ENCODE results near the gene BCO1.

BCO1 gene

GRCh38 chr16:81275795-81276194, 37.3 kb downstream of the BCO1 start:
- no peak for DNase-seq (ENCODE audit: low read depth in 3 of 3)

- DNase-seq (ENCODE audit: low read depth in 3 of 3), result no peak
These were observed 37.8 kb downstream of the BCO1 start for GRCh38 chr16:81276323-81276722.

GRCh38 chr16:81277541-81278080, 39.1 kb downstream of the BCO1 start:
- DNase-seq (ENCODE audit: low read depth in 3 of 3), result no peak

GRCh38 chr16:81278526-81278925, 40.0 kb downstream of the BCO1 start:
- DNase-seq (ENCODE audit: low read depth in 3 of 3), result no peak

GRCh38 chr16:81279392-81279791, 40.9 kb downstream of the BCO1 start:
- DNase-seq (ENCODE audit: low read depth in 3 of 3), result no peak

GRCh38 chr16:81280393-81280792, 41.9 kb downstream of the BCO1 start:
- no peak for DNase-seq (ENCODE audit: low read depth in 3 of 3)

GRCh38 chr16:81283044-81283443, 44.6 kb downstream of the BCO1 start:
- DNase-seq (ENCODE audit: low read depth in 3 of 3), result no peak

- no peak for DNase-seq (ENCODE audit: low read depth in 3 of 3)
These were observed 46.6 kb downstream of the BCO1 start for GRCh38 chr16:81284995-81285600.

GRCh38 chr16:81286190-81286589, 47.7 kb downstream of the BCO1 start:
- no peak for DNase-seq (ENCODE audit: low read depth in 3 of 3)

GRCh38 chr16:81291117-81291516, 52.6 kb downstream of the BCO1 start:
- DNase-seq (ENCODE audit: low read depth in 3 of 3), result no peak

GRCh38 chr16:81292936-81293335, 54.4 kb downstream of the BCO1 start:
- no peak for DNase-seq (ENCODE audit: low read depth in 3 of 3)

GRCh38 chr16:81293909-81294802, 55.7 kb downstream of the BCO1 start:
- DNase-seq (ENCODE audit: low read depth in 3 of 3), result no peak

- no peak for DNase-seq (ENCODE audit: low read depth in 3 of 3)
These were observed 58.1 kb downstream of the BCO1 start for GRCh38 chr16:81296631-81297030.

- DNase-seq (ENCODE audit: low read depth in 3 of 3), result no peak
These were observed 69.3 kb downstream of the BCO1 start for GRCh38 chr16:81307770-81308169.

- DNase-seq (ENCODE audit: low read depth in 3 of 3), result no peak
These were observed 71.7 kb downstream of the BCO1 start for GRCh38 chr16:81310045-81310644.

- no peak for DNase-seq (ENCODE audit: low read depth in 3 of 3)
These were observed 73.3 kb downstream of the BCO1 start for GRCh38 chr16:81311762-81312161.

- DNase-seq (ENCODE audit: low read depth in 3 of 3), result no peak
These were observed 75.5 kb downstream of the BCO1 start for GRCh38 chr16:81313701-81314602.

GRCh38 chr16:81314603-81315270, 76.2 kb downstream of the BCO1 start, which contains the start of gene GAN:
TSS of gene GAN (plus strand) at chr16:81314962. CDS start at chr16:81315114, 152 bp downstream.
- DNase-seq (ENCODE audit: low read depth in 3 of 3), result peak; percentile 90 to 95 (median 90)

GRCh38 chr16:81315271-81316175, 77.0 kb downstream of the BCO1 start:
- peak in 2 of 3 experiments; percentile 13 to 41 for DNase-seq (ENCODE audit: low read depth in 3 of 3)

- no peak for DNase-seq (ENCODE audit: low read depth in 3 of 3)
These were observed 77.6 kb downstream of the BCO1 start for GRCh38 chr16:81316176-81316496.
